ENCODE results near the gene PEAR1. TPM values are rescaled to one million over a fixed set of nuclear protein-coding genes. Genes with fewer than 3 reads are reported as not detected.
A peak's percentile ranks its signal among the peaks of the same experiment; 100 is the strongest.

PEAR1 gene
- 6.7 TPM for total RNA-seq
- long read RNA-seq, partial matches to known transcripts, result 11 of 14 reads
- long read RNA-seq, other reads (novel, unspliced or antisense), result 3 of 14 reads

GRCh38 chr1:156893048-156893953, at the start of gene PEAR1:
Gene PEAR1, plus strand, starts transcription at chr1:156893718. Its CDS starts 10,209 bp downstream, at chr1:156903927.
- peak; percentile 82 for DNase-seq
- ATAC-seq (ENCODE audit: poor library complexity), result peak; percentile 44
- intact Hi-C loops (cut with DNase I), result loop anchor here (5.0 to 10.0 kb wide), 2 partner anchors 34 to 198 kb away; no protein-coding TSS in a partner anchor

GRCh38 chr1:156844102-156844501, 49.4 kb upstream of the PEAR1 start:
- ATAC-seq (ENCODE audit: poor library complexity) (no peak), DNase-seq (no peak)
- intact Hi-C loops (cut with DNase I), result no loop called here

GRCh38 chr1:156844638-156845037, 48.9 kb upstream of the PEAR1 start:
- ATAC-seq (ENCODE audit: poor library complexity), result no peak
- intact Hi-C loops (cut with DNase I), result no loop called here

GRCh38 chr1:156845055-156845952, 48.2 kb upstream of the PEAR1 start:
- intact Hi-C loops (cut with DNase I), result no loop called here
- no peak for DNase-seq
- no peak for ATAC-seq (ENCODE audit: poor library complexity)

More at GRCh38 chr1:156844638-156845037, 48.9 kb upstream of the PEAR1 start:
- no peak for DNase-seq

- intact Hi-C loops (cut with DNase I), result no loop called here
- no peak for DNase-seq
- ATAC-seq (ENCODE audit: poor library complexity), result no peak
Observed at GRCh38 chr1:156845953-156846545, 47.5 kb upstream of the PEAR1 start.

- intact Hi-C loops (cut with DNase I), result no loop called here
- no peak for ATAC-seq (ENCODE audit: poor library complexity)
- DNase-seq, result no peak
Observed at GRCh38 chr1:156846643-156847042, 46.9 kb upstream of the PEAR1 start.

GRCh38 chr1:156847591-156848460, 45.7 kb upstream of the PEAR1 start:
- intact Hi-C loops (cut with DNase I), result no loop called here
- DNase-seq (no peak), ATAC-seq (ENCODE audit: poor library complexity) (no peak)

GRCh38 chr1:156848461-156849150, 44.9 kb upstream of the PEAR1 start:
- no peak for DNase-seq

GRCh38 chr1:156849151-156849496, 44.4 kb upstream of the PEAR1 start:
- DNase-seq (no peak), ATAC-seq (ENCODE audit: poor library complexity) (no peak)
- intact Hi-C loops (cut with DNase I), result no loop called here

More at GRCh38 chr1:156848461-156849150, 44.9 kb upstream of the PEAR1 start:
- no peak for ATAC-seq (ENCODE audit: poor library complexity)
- intact Hi-C loops (cut with DNase I), result no loop called here

- DNase-seq (peak; percentile 85), ATAC-seq (ENCODE audit: poor library complexity) (peak; percentile 90)
- intact Hi-C loops (cut with DNase I), result no loop called here
Observed at GRCh38 chr1:156851779-156852417, 41.6 kb upstream of the PEAR1 start.

- ATAC-seq (ENCODE audit: poor library complexity) (peak; percentile 95), DNase-seq (peak; percentile 91)
- intact Hi-C loops (cut with DNase I), result no loop called here
Observed at GRCh38 chr1:156852418-156852874, 41.1 kb upstream of the PEAR1 start.

GRCh38 chr1:156853761-156854160, 39.8 kb upstream of the PEAR1 start:
- intact Hi-C loops (cut with DNase I), result no loop called here
- no peak for DNase-seq

GRCh38 chr1:156854634-156855033, 38.9 kb upstream of the PEAR1 start:
- intact Hi-C loops (cut with DNase I), result loop anchor here (5.0 kb wide), 1 partner anchor 52 kb away; no protein-coding TSS in a partner anchor
- ATAC-seq (ENCODE audit: poor library complexity) (no peak), DNase-seq (no peak)

More at GRCh38 chr1:156853761-156854160, 39.8 kb upstream of the PEAR1 start:
- ATAC-seq (ENCODE audit: poor library complexity), result no peak

GRCh38 chr1:156856282-156856785, 37.2 kb upstream of the PEAR1 start:
- intact Hi-C loops (cut with DNase I), result loop anchor here (5.0 kb wide), 1 partner anchor 54 kb away; no protein-coding TSS in a partner anchor

GRCh38 chr1:156857532-156857931, 36.0 kb upstream of the PEAR1 start:
- DNase-seq (no peak), ATAC-seq (ENCODE audit: poor library complexity) (no peak)
- intact Hi-C loops (cut with DNase I), result loop anchor here (5.0 kb wide), 1 partner anchor 55 kb away; no protein-coding TSS in a partner anchor

More at GRCh38 chr1:156856282-156856785, 37.2 kb upstream of the PEAR1 start:
- no peak for ATAC-seq (ENCODE audit: poor library complexity)
- no peak for DNase-seq

GRCh38 chr1:156858555-156858956, 35.0 kb upstream of the PEAR1 start:
- intact Hi-C loops (cut with DNase I), result loop anchor here (2.0 to 5.0 kb wide), 2 partner anchors 20 to 56 kb away; no protein-coding TSS in a partner anchor
- DNase-seq, result peak; percentile 68
- peak; percentile 64 for ATAC-seq (ENCODE audit: poor library complexity)

All from Right ventricle myocardium superior (tissue), 1 donor.